HG03039 (cell line): ENCODE data around the gene CDCA8.
"Not testable (repeated sequence)": the region's sequence is repeated elsewhere in the genome, so short reads cannot be mapped to it uniquely, and the experiment has no call there.

Experiments used
- ATAC-seq: cut with Tn5 transposase; IDR thresholded peaks from one replicate; pipeline ENCODE4 v1.9.1; 2021; ENCODE audit warnings: mild to moderate bottlenecking, moderate library complexity; ENCODE audit not compliant: unreplicated experiment

The CDCA8 gene

DNA sequence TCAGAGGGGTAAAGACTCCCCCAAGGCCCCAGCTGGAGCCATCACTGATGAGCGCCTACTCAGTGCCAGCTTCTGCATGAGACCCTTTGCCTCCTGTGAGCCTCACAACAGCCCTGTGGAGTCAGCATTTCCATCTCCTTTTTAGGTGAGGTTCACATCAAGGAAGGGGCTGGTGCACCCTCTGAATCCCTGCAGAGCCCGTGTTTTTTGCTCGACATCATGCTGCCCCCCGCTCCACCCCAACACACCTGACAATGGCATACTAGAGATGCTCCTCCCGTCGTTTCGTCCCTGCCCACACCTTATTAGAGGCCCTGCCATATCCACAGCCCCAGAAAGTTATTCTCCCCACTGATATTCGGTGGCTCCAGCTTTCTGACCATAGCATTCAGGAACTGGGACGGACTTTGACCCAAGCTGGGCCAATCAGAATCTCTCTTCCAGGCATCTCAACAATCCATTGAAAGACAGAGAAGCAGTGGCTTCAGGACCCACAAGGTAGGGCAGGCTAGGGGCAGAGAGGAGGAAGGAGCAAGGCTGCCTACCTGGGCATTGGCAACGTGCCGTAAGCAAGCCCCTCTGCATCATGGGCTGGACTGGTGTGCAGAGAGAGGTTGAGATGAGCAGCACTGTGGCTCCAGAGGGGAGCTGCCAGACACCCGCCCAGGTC lies 39.9 kb downstream of the CDCA8 start:
- ATAC-seq, result no peak

DNA sequence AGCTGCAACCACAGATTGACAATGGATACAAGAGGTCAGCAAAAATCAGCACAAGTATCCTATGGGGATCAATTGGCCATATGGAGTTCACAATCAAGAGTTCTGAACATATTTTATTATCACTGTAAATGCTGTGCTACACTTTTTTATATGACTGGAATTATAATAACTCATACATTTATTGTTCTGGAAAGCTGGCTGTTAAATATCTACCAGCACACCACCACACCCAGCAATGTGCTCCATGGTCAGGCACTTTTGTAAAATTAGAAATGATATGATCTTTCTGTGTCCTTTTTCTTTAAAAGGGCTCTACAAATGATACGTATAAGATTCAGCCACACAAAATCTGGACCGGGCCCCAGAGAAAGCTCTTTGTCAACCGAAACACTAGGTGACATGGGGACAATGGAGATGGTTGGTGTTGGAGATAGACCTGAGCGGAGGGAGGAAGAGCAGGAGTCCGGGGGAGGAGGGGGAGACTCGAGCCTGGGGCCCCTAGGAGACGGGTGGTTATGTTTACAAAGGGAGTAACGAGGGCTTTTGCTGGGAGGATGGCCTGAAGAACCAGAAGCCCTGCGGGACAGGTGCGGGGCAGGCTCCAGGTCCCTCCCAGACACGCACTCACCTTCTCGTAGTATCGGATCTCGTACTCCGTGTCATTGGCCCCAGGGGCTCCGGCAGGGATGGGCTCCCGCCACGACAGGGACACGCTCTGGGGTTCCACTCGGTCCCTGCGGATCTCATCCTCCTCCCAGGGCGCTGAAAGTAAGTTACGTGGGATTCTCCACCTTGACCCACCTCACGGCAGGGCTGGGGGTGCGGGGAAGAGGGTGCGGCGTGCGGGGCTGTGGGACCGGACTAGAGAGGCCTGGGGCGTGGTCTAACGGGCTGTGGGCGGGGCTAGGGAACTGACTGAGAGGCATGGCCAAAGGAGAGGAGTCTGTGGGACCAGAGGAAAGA lies 42.6 kb downstream of the CDCA8 start:
- no peak for ATAC-seq

DNA sequence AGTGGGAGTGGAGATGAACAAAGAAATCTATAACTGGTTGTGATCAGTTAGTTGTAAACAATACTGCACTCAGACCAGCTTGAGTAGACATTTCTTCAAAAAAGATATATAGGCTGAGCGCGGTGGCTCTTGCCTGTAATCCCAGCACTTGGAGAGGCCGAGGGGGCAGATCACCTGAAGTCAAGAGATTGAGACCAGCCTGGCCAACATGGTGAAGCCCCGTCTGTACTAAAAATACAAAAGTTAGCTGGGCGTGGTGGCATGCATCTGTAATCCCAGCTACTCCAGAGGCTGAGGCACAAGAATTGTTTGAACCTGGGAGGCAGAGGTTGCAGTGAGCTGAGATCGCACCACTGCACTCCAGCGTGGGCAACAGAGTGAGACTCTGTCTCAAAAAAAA lies 45.7 kb downstream of the CDCA8 start:
- not testable (repeated sequence) for ATAC-seq

DNA sequence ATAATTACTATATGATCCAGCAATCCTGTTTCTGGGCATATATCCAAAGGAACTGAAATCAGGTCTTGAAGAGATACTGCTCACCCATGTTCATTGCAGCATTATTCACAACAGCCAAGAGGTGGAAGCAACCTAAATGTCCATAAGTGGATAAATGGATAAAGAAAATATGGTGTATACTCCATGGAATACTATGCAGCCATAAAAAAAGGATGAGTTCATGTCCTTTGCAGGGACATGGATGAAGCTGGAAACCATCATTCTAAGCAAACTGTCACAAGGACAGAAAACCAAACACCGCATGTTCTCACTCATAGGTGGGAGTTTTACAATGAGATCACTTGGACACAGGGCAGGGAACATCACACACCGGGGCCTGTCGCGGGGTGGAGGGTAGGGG lies 46.3 kb downstream of the CDCA8 start:
- not testable (repeated sequence) for ATAC-seq

DNA sequence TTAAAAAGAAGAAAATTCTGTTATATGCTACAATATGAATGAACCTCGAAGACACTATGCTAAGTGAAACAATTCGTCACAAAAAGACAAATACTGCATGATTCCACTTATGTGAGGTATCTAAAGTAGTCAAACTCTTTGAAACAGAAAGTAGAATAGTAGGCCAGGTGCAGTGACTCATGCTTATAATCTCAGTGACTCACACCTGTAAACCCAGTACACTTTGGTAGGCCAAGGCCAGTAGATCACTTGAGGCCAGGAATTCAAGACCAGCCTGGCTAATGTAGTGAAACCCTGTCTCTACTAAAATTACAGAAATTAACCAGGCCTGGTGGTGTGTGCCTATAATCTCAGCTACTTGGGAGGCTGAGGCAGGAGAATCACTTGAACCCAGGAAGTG lies 46.9 kb downstream of the CDCA8 start:
- ATAC-seq, result no peak

DNA sequence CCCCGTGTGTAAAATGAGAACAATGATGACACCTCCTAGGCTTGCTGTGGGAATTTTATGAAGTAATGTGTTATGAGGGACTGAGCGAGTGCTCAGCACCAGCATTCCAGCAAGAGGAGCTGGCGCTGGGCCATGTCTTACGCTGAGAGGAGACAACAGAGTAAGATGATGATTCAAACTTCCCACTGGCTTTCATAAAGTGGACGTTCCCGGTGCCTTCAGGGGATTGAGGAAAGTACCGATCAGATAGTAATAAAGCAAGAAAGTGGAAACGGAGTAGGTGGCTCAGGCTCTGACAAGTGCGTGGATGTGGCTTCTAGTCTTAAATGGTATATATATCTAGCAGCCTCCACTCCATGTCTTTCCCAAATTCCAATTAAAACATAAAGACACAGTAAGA lies 48.8 kb downstream of the CDCA8 start:
- no peak for ATAC-seq

DNA sequence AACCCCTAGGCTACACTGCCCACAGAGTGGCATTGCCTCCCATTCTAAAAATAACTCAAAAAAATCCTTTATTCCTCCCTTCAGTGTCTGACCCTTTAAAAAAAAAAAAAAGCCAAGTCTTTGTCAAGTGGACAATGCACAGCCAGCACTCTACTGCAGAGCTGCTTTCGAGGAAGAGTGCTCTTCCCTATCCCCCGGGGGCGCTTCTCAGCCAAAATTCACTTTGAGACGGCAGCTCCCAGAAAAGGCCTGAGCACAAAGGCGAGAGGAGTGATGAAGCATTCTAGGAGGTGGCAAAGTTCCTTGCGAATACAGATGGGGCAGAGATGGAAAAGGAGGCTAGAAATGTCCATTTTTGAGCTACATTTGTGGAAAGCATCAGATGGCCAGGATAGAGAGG lies 49.3 kb downstream of the CDCA8 start:
- no peak for ATAC-seq

DNA sequence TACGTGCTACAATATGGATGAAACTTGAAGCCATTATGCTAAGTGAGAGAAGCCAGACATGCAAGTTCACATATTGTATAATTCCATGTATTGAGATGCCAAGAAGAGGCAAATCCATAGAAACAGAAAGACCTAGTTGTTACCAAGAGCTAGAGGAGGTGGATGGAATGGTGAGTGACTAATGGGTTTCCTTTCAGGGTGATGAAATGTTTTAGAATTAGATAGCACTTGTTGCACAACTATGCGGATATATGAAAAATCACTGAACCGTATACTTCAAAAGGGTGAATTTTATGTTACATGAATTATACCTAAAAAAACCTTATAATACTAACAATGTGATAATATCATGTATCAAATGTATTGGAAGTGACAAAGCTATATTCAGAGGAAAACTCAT lies 54.5 kb downstream of the CDCA8 start:
- ATAC-seq, result no peak

DNA sequence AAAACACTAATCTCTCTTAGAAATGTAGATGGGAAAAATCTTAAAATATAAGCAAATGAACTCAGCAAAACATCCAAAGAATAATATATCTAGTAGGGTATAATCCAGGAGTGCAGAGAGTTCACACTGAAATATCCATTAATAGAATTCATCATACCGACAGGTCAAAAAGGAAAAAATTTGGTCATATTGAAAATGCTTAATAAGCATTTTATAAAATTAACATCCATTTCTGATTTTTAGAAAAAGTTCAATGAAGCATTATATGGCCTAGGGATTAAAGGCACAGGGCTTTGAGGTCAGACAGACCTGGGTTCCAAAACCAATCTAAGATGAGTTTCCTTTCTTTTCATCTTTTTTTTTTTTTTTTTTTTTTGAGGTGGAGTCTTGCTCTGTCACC lies 56.2 kb downstream of the CDCA8 start:
- no peak for ATAC-seq

DNA sequence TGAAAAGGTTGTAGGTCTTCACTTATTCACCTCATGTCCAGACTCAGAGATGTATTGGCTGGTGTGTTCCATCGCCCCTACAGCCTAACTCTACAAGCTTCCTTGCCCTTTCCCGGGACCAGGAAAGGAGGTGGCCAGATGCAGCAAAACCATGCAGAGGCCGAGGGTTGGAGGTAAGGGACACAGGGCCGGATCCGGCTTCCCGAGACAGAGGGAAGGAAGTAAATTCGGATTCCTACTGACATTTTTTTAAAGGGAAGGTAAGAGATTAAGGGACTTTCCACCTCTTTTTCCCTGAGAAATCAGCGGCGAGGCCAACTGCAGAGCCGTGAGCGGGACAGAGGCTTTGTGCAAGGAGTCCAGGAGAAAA lies 59.9 kb downstream of the CDCA8 start:
- no peak for ATAC-seq

DNA sequence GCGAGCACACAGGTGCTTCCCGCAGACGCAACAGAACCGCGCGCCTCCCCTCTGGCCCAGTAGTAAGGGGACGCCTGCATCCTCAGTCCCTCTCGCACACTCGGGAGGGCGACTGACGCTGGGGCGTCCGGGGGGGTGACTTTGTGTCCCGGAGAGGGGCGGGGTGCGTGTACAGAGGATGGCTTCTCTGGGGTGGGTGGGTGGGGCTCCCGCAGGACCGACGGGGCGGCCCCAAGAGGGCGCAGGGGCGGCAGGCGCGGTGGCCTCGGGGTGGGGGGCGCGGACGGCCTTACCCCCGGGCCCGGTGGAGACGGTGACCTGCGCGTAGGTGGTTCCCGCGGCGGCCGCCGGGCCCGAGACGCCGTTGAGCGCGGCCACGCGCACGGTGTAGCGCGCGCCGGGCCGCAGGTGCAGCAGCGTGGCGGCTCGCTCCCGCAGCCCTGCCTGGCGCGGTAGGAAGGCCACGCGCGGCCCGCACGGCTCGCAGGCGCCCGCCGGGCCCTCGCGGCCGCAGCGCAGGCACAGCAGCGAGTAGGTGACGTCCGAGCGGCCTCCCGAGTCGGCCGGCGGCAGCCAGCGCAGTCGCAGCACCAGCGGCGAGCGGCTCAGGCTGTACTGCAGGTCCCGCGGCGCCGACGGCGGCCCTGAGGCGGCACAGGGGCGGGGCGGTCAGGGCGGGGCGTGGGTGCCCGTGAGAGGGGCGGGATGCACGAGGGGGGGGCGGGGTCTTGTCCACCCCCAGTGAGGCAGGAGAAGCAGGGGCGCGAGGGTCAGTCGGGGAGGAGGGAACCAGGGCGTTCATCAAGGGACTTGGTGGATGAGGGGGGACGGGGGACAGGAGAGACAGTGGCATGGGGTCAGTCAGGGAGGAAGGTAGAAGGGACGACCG lies 60.5 kb downstream of the CDCA8 start:
- ATAC-seq, result no peak

DNA sequence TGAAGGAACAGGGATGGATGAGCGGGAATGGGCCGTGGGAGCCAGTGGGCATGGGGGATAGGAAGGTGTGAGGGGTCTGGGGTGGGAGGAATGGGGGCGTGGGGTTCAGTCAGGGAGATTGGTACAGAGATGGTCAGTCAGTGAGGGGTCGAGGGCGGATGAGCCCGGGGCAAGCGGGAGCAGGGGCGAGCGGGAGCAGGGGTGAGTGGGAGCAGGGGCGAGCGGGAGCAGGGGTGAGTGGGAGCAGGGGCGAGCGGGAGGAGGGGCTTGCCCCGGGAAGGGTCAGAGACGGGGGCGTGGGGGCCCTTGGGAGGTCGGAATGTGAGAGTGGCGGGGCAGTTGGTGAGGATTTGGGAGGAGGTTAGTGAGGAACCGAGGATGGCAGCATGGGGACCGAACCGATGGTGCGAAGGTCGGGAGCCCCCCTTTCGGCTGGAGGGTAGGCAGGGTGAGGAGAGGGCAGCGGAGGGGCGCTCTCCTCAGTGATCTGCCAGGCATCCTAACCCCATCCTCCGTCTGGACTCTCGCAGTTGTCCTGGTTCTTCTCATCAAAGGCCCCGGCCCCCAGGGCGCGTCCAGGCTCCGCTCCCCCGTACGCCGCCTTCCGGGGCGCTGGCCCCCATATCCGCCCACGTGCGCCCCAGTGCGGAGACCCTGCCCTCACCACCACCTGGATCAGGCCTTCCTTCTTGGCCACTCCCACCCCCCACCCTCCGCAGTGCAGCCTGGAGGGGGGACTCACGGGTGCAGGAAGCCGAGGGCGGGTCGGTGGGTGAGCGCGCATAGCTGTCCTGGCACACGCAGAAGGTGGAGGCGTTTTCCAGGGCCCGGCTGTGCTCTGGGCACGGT lies 61.4 kb downstream of the CDCA8 start:
- ATAC-seq, result no peak

DNA sequence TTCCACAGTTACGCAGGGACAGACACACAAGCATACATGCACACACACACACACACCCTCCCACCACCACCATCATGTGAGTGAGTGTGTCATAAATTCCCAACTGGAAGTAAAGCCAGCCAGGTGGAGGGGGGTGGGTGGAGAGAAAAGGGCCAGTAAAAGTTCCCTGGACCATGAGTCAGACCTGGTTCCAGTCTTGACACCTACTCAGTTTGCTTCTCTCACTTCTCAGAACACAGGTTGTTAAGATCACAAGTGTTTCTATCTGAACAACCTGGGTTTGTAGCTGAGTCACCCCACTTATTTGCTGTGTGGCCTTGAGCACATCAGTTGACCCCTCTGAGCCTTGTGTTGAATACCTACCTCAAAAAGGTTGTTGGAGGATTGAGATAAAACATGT lies 63.0 kb downstream of the CDCA8 start:
- ATAC-seq, result no peak

DNA sequence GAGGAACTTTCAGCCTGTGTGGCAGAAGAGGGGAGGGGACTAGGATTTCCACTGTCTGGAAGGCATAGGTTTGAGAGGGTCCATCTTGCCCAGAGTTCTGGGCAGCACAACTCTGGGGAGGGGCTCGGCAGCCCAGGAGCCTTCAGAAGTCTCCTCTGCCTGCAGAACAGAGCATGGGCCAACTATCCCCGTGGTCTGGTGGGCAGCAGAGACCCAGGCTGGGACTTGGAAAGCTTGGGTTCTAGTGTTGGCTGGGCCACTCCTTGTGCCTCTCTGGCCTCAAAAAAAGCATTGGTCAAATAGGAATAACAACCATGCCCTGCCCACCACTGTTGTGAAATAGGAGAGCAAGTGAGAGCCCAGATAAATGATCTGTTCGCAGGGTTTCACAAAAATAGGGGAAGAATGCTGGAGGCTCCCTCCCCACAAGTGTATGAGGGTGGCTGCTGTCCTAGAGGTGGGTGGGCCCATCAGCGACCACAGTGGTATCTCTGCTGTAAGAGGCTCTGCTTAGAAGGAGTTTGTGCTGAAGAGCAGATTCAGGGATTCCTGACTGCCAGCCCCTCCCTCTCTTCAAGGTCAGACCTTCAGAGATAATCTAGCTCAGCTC lies 63.7 kb downstream of the CDCA8 start:
- ATAC-seq, result no peak
